Spleen (tissue), 7 donors: ENCODE measurements around the gene CEND1.

Experiments
- CTCF ChIP-seq, 11 experiments: fragments of 200-600 bp in 7 of 11; fragments of 450-650 bp in 4 of 11; sonication (generic) in 4 of 11; IDR thresholded peaks in 8 of 11; conservative IDR thresholded peaks in 3 of 11; 1 replicate in 7 of 11; 2 replicates in 4 of 11; pipeline versions ENCODE4 v1.4.0 to v1.8.0; 2016 to 2021; ENCODE audit warnings: antibody characterized with exemption in 11 of 11, inconsistent platforms in 4 of 11, mild to moderate bottlenecking in 1 of 11
- POLR2A ChIP-seq, 3 donors: fragments of 450-650 bp; IDR thresholded peaks; one replicate each; pipeline ENCODE4 v1.5.1; 2017; ENCODE audit warnings: antibody characterized with exemption in 3 of 3, mild to moderate bottlenecking in 1 of 3
- POLR2AphosphoS5 ChIP-seq, 3 donors: sonication (generic); formaldehyde crosslinking; IDR thresholded peaks; one replicate each; pipeline ENCODE4 v1.5.1; 2017; ENCODE audit warnings: antibody characterized with exemption in 3 of 3
- donor health status: DM: no; HTN: no; CAD: no; lungs with moderate emphysema.
- donor health status: DM: no; HTN: no; CAD: no.
- donor health status: DM: no; HTN: no; CAD: no.

- TF ChIP-seq CTCF (IDR thresholded peaks at IDR 0.05 in 8 of 11, conservative IDR thresholded peaks at IDR 0.05 in 3 of 11) (no peak), POLR2A (IDR thresholded peaks at IDR 0.05) (no peak), POLR2AphosphoS5 (IDR thresholded peaks at IDR 0.05) (no peak)
Observed at GRCh38 chr11:773425-773824, 16.5 kb downstream of the CEND1 start.
